Ishikawa (cell line): Measurements from ENCODE around the gene ANXA6.

Source experiments
- CEBPB ChIP-seq: IDR thresholded peaks from 2 replicates; pipeline ENCODE4 v1.6.1; 2012
- CREB1 ChIP-seq: IDR thresholded peaks from 2 replicates; pipeline ENCODE4 v1.6.1; 2012; ENCODE audit warnings: low read depth
- EGR1 ChIP-seq: IDR thresholded peaks from 2 replicates; pipeline ENCODE4 v1.6.1; 2012
- EP300 ChIP-seq: IDR thresholded peaks from 2 replicates; pipeline ENCODE4 v1.6.1; 2012; ENCODE audit warnings: borderline replicate concordance
- MAX ChIP-seq: IDR thresholded peaks from 2 replicates; pipeline ENCODE4 v1.6.1; 2012
- NFIC ChIP-seq: IDR thresholded peaks from 2 replicates; pipeline ENCODE4 v1.6.1; 2012
- RAD21 ChIP-seq: IDR thresholded peaks from 2 replicates; pipeline ENCODE4 v1.6.1; 2012; ENCODE audit warnings: low read depth
- TAF1 ChIP-seq: IDR thresholded peaks from 2 replicates; pipeline ENCODE4 v1.6.1; 2012; ENCODE audit warnings: low read depth, mild to moderate bottlenecking
- TCF12 ChIP-seq: IDR thresholded peaks from 2 replicates; pipeline ENCODE4 v1.6.1; 2012; ENCODE audit warnings: low read depth
- TEAD4 ChIP-seq: IDR thresholded peaks from 2 replicates; pipeline ENCODE4 v1.6.1; 2012
- YY1 ChIP-seq: IDR thresholded peaks from 2 replicates; pipeline ENCODE4 v1.6.1; 2012; ENCODE audit warnings: low read depth
- ZBTB7A ChIP-seq: IDR thresholded peaks from 2 replicates; pipeline ENCODE4 v1.6.1; 2012; ENCODE audit warnings: low read depth
- TF ChIP-seq, protein P1 (sequence below): IDR thresholded peaks from 2 replicates; pipeline ENCODE4 v1.6.1; 2012; ENCODE audit warnings: low read depth, mild to moderate bottlenecking

DNA sequence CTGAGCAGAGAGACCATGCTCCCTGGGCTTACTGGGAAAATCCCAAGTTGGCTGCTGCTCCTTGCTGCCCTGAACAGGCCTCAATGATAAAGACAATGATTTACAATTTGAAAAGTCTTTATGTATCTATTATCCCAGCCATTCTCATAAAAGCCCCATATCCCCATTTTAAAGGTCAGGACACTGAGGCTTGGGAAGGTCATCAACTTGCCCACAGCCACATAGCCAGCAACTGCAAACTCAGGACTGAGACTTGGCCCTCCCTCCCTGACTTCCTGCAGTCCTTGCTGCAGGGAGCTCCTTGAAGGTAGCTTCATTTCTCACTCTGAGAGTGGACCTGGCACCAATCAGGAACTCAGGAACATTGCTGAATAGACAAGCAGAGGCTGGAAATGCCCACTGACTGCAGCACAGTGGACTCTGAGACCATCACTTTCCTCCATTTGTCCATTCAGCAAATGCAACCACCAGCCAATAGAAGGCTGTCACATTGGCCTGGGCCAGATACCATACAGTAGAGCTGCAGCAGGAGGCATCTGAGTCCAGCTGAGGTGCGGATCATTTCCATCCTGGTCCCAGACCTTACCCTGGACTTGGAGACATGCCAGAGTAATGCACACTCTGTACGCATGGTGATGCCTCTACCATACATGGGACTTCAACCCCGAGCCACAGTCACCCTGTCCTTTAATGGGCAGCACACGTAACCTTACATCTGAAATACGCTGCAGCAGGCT is 95.0 kb downstream of the ANXA6 start:
- TF ChIP-seq, protein P1, sequence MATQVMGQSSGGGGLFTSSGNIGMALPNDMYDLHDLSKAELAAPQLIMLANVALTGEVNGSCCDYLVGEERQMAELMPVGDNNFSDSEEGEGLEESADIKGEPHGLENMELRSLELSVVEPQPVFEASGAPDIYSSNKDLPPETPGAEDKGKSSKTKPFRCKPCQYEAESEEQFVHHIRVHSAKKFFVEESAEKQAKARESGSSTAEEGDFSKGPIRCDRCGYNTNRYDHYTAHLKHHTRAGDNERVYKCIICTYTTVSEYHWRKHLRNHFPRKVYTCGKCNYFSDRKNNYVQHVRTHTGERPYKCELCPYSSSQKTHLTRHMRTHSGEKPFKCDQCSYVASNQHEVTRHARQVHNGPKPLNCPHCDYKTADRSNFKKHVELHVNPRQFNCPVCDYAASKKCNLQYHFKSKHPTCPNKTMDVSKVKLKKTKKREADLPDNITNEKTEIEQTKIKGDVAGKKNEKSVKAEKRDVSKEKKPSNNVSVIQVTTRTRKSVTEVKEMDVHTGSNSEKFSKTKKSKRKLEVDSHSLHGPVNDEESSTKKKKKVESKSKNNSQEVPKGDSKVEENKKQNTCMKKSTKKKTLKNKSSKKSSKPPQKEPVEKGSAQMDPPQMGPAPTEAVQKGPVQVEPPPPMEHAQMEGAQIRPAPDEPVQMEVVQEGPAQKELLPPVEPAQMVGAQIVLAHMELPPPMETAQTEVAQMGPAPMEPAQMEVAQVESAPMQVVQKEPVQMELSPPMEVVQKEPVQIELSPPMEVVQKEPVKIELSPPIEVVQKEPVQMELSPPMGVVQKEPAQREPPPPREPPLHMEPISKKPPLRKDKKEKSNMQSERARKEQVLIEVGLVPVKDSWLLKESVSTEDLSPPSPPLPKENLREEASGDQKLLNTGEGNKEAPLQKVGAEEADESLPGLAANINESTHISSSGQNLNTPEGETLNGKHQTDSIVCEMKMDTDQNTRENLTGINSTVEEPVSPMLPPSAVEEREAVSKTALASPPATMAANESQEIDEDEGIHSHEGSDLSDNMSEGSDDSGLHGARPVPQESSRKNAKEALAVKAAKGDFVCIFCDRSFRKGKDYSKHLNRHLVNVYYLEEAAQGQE: no peak
- no peak for TF ChIP-seq YY1
- no peak for TF ChIP-seq RAD21
- no peak for TF ChIP-seq CEBPB
- TF ChIP-seq TEAD4: no peak
- TF ChIP-seq MAX: no peak
- no peak for TF ChIP-seq ZBTB7A
- no peak for TF ChIP-seq TAF1
- TF ChIP-seq EP300: no peak
- TF ChIP-seq NFIC: no peak
- no peak for TF ChIP-seq EGR1
- no peak for TF ChIP-seq TCF12
- no peak for TF ChIP-seq CREB1
